Stimulated activated CD4-positive, alpha-beta T cell treated with anti-CD3 and anti-CD28 coated beads, Interleukin-12 subunit alpha, Interleukin-12 subunit beta, amount 100 ng/mL, for 24 hours (primary cell): ENCODE results near the gene ARHGEF2.
"Not testable (repeated sequence)": the region's sequence is repeated elsewhere in the genome, so short reads cannot be mapped to it uniquely, and the experiment has no call there.

Source experiments
- DNase-seq, 2 experiments: peaks; one replicate each; pipeline ENCODE4 v3.0.0-alpha.2; 2020; ENCODE audit warnings: low read depth in 2 of 2

Gene ARHGEF2

DNA sequence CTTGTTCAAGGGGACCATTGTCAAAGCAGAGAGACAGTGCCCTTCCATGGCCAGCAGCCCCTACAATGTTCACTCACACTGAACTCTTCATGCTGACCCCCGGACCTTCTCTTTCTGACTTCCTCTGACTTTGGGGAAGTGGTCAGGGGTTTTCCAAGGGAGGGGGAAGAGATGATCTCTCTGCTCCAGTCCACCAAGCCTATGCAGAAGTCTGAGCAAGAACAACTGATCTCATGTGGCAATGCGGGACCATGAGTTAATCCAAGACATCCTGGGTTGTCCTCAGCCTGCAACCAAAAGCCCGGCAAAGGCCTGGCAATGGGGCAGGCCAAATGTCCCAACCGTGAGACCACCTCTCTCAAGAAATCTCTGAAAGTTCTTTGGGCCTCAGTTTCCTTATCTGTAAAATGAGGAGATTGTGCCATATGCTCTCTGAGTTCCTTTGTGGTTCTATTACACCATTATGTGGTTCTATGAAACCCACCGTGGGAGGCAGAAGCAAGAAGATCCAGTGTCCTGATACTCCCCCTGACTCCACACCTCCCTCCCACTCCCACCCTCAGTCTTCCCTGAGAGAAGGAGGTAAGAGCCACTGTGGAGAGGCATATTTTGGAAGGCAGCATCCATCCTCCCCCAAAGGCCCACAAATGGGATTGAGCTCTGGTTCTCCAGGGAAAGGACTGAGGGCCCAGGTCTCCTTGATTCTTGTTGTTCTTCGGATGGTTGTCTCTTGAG lies 11.8 kb upstream of the ARHGEF2 start:
- DNase-seq = no peak

DNA sequence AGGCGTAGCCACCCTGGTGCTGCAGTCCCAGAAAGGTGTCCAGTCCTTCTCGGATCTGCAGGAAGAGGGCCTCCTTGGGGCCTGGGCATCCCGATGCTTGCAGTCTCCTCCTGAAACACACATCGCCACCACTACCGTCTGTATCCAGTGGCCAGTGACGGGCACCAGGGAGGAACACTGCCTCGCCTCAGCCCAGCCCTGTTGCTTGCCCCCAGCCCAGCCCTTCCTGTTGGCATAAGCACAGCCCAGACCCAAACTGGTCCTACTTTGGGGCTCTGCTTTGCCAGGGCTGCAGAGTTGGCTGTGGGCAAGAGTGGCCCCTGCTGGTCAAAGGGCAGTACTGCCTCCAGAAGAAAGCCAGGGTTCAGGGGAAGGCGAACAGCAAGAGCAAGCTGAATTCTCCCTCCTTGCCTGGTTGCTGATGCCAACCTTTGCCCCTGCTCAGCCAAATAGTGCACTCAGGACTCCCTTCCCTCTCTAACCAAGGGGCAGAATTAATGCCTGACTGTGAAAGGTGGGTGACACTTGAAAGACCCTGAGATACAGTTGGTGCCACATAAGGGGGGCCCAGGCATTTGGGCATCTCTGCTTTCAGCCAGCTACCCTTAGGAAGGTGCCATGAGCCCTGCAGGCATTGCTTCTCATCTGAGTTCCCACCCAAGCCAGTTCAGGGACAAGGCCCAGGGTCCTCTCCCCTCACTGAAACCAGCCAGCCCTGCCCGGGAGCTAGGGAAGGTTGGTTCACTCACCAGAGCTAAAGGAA lies 11.1 kb upstream of the ARHGEF2 start:
- DNase-seq = peak; percentile 59 to 65

DNA sequence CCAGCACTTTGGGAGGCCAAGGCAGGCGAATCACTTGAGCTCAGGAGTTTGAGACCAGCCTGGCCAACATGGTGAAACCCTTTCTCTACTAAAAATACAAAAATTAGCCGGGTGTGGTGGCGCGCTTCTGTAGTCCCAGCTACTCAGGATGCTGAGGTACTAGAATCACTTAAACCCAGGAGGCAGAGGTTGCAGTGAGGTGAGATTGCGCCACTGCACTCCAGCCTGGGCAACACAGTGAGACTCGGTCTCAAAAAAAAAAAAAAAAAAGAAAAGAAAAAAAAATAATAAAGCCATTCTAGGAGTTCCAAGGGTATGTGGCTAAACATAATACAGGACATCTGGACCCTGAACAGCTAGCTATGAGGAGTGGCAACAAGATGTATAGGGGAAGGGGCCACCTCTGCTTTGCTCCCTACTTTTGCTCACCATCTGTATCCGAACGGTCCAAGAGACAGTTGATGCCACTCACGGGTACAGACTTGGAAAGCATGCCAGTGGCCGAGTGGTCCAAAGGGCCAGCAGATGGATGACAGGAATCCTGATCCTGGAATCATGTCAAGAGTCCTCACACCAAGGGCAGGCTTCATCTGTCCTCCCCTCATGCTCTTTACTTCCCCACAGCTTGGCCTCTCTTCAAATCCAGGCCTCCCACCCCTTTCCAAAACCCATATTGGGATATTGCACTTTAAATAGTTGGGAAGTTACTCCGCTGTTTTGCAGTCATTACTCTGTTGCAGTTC lies 6.7 kb upstream of the ARHGEF2 start:
- DNase-seq = not testable (repeated sequence)

DNA sequence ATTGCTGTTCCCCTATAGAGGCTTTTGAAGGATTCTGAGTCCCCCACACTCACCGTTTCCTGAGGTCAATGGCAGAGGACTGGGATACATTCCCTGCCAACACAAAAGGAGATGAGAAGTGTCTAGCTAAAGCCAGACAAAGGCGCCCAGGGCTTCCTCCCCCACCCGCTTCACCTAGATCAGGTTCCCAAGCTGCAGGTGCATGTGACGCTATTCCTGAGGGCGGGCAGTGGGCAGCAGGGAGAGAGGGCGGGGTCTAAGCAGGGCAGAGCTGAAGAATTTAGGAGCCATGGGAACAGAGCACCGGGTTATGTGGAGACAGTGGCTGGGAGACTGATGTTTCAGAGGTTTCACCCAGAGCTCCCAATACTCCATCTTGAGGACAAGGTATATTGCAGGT lies 6.0 kb upstream of the ARHGEF2 start:
- DNase-seq = no peak

DNA sequence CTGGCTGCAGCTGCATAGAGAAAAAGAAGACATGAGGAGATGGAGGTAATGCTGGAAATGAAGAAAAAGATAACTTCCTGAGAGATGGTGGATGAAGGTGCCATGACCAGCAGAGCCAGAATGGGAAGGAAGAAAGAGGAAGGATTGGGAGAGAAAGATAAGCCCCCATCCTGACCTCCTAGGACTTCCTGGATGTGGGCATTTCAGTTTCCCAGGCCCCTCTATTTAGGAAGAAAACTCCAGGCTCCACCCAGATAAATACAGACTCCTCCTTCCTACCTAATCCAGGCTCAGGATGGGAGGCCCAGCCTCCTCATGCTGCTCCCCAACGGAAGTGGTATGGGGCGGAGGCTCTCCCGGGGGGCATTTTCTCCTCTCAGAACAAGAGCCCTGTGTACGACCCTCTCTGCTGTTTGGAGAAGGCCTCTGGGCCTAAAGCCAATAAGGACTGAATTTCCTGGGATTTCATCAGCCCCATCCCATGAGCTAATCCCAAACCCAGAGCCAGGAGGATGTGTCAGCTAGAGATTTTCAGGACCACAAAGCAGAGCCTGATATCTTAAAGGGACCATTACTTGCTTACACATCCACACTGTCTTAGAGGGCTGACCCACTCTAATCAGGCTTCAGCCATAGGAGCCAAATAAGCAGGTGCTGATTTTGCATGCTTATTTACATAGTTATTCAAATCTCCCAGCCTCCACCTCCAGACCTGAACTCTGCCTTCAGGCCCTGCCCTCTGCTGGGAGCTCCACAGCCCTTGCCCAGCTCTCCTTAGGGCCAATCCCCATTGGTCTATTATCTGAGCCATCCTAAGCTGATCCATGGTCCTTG lies 5.1 kb upstream of the ARHGEF2 start:
- DNase-seq = no peak

DNA sequence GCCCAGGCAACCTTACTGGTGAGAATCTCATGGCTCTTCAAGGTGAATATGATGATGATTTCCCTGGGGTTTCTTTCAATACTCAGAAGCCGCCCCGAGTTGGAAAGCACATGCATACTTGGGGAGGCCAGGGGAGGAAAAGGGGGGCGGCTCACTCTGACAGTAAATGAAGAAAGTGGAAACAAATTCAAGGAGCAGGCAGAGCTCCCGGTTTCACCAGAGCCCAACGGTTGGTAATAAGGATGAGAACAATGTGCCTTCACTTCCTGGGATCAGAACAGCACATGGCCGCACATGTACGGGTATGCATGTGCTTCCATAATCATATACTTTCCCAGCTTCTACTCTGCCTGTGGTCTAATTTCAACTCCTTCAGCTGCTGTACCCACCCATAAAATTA lies 3.8 kb upstream of the ARHGEF2 start:
- no peak for DNase-seq

DNA sequence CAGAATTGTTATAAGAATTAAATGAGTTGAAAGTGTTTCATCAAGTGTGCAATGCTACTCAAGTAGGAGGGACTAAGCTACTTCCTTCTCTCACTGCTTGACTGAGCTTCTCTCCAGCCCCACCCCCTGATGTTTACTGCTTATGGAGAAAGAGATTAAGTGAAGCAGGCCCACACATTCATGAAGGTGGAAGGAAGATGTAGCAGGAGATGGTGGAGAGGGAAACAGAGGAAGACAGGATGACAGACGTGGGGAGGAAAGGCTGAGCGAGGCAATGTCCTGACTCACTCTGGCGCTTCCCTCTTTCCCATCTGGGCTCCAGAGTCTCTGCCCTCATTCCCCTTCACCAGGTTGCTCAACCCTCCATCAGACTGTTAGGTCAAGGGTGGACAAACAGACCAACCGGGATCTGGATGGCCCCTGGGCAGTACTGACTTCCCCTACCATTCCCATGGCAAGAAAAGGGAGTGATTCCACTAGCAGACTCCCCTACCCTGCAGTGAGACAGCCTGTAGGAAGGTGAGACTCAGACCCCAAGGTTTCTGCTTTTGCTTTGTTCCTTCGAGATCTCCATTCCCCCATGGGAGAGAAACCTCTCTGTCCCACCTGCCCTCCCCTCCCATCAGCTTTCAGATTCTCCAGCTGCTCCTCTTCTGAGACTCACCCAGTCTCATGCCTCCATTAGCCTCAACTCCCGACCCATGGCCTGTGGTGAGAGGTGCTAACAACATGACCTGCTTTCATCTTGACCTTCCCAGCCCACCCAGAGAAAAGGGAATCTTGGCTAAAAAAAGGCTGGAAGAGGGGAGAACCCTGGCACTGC lies 3.1 kb upstream of the ARHGEF2 start:
- DNase-seq = no peak

DNA sequence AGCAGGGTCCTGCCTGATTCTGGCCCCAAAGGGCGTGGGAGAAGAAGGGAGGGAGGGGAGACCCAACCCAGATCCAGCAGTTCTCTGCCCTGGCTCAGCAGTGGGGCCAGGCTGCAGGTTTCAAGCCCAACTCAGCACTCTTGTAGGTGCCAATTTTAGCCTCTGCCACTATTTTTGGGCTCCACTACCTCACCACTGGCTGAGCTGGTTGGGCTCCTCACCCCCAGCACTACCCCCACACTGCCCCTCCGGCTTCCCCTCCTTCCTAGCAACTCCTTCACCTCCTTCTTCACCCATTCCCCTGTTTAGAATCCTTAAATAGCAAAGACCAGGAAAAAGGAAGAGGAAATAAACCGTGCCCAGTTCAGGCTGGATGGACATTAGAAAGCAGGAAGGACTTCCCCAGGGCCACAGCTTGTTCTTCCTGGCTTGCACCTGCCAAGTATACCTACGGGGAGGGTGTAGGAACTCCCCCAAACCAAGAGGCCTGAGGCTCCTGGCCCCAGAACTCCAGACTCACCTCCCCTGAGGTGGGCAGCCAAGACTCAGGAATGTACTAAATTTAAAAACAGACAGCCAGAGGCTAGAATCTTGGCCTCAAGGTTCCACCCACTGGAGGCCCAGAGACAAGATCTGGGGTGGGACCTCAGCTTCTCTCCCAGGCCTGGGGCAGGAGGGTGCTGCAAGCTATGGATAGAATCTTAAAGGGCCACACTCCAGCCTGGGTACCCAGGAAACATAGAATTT lies 1.4 kb upstream of the ARHGEF2 start:
- no peak for DNase-seq

DNA sequence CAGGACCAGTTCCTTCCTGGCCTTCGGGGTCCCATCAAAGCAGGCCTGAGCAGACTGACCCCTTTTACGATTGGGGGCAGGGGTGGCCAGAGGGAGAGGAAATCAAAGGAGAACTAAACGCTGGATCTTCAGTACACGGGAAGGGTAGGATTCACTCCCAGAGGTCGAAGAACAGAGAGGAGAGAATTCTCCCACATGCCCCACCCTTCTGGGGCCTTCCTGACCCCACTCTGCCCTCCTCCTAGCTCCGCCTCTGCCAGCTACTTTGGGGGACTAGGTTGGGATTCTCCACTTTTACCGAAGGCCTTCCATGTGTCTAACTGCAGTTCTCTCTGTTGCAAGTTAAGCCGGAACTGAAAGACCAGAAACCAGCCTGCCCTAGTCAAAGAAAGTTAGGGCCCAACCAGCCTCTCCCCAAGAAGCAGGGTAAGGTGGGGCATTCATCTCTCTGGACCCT lies 654 bp upstream of the ARHGEF2 start:
- DNase-seq = no peak

DNA sequence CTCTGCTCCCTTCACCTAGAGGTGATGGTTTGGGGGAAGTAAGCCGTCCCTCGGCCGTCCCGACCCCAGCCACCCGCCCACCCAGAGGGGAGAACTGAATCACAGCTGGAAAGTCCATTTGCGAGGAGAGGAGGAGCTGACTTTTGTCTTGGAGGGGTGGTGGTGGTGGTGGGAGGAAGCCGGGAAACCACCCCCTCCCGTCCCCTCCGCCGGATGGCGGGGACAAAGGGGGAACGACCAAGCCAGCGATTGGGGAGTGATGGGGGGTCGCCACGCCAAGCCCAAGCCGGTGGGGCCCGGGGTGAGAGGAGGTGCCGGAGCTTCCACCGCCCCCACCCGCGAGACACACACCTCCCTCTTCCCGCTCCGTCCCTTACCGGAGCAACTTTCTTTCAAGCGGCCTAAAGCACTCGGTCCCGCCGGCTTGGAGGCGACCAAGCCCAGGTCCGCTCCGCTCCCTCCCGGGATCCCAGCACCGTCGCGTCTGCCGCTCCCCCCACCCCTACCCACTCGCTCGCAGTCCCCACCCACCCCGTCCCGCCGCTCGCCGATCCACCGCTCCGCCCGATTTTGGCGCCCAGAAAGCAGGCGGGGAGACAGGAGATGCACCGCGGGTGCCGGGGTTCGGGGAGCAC lies 540 bp downstream of the ARHGEF2 start:
- DNase-seq = peak; percentile 39 to 70

DNA sequence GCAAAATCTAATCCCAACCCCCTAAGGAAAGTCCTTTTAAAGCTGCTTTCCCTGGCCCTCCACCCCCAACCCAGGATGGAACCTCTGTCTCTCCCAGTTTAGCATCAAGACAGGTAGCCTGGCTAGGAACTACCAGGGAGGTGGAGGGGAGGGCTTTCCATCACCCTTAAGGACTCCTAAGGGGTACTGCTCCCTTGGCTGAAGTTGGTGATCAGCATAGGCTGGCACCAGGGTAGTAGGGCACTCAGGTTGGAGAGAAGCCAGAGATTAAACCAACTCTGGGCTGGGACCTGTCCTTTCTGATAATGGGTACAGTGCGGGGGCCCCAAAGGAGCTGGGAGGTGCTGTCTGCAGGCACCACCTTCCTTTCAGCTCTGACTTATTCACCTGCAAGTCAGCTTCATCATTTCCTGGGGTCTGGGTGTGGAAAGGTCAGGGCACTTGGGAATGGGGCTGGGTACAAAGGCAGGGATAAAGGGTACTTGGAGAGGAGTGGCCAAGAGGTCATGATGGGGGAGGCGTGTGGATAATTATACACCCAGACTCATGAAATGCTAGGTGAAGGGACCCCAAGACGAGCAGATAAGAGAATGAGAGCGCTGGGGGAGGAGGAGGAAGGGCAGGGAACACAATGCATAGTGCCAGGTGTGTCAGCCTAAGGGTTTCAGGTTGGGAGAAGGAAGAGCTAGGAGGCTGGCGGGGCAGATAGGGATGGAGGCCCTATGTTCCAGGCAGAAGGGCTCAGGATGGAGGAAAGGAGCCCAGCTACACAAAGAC lies 1.2 kb downstream of the ARHGEF2 start:
- peak in 1 of 2 experiments; percentile 8 for DNase-seq

DNA sequence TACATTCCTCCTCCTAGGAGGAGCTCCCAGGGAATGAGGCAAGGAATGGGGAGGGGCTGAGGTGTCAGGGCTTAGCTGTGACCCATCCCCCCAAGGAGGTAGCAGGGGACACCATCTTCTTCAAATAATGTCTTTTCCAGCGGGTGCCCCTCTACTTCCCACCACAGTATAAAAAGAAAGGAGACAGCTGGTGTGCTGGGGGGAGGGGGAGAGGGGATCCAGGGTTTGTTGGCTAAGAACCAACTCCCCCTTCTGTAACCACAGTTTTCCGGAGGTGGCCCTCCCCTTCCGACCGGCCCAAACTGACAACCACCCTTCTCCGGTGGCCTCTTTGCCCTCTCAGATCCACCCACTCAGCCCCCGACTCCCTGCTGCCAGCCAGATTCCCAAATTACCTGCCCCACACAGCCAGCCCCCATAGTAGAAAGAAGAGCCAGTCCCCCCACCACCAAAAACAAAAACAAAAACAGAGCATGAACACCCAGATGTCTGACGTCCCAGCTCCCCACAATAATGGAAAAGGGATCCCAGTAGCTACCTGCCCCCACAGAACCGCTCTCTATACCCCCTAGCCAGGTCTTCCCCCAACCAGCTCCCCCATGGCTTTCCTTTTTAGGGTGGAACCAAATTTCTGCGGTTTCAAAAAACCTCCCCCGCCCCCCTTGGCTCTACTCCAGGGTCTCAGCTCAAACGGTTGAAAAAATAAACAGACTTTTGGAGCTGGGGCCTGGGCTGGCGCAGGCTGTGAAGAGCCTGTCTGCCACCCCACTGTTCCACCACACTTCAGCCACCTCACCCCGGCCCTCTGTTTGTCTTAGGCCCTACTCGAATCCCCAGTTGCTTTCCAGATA lies 2.1 kb downstream of the ARHGEF2 start:
- DNase-seq = peak in 1 of 2 experiments; percentile 53

DNA sequence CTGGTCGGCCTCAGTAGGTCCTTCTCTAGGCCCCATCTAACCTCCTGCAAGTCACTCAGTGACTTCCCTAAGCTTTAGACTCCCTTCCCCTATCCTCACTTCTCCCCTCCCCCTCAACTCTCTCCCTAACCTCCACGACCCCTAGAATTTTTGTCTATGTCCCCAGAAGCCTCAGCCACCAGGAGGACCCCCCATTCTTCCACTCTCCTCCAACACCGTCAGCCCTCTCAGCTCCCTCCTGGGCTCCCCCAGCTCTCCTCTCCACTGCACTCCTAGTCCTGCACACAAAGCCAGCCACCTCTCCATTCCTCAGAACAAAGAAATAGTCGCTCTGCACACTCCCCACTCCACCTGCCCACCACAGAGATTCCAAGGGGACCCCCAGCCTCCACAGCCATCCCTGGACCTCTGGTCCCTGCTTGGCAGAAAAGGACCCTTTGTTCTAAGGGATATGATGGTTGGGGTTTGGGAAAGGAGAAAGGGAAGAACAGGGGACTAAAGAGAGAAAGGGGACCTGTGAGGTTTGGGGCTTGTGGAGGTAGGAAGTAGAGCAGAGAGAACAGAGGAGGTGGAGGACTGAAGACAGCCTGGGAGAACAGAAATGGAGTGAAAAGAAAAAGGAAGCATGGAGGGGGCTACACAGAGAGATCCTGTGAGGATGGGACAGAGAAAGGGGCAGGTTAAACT lies 2.8 kb downstream of the ARHGEF2 start:
- DNase-seq = no peak

DNA sequence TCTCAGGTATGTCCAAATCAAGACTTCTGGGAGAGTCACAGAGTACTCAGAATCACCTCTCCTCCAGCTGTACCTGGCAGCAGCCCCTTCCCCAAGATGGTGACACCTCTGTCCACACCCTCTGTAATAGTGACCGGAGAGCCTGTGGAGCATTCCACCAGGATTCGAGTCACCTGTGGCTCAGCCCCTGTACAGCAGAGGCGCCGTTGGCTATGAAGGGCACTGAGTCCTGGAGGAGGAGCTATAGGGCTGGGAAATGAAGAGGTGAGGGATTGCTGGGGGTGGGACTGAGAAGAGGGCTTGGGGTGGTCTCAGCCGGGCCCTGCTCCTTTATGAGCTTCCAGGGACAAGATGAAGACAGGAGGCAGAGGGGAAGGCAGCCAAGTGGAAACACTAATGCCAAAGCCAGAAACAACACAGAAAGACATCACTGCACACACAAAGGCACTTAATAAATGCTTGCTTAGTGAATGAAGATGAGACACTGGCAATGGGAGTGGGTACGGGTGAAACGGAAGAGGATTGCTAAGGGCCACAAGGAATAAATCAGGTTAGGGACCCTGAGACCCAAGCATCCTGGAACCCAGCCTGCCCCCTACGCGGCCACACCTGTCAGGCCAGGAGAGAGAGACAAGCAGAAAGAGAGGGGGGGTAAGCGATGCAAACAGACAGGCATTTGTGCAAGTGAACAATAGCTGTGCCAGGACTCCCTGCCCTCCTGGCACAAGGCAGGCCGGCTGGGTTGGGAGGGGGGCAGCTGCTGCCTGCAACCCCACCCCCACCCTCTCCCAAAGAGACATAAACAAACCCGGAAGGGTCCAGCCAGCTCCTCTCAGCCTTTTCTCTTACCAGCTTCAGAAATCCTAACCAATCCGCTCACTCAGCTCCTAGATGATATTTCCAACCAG lies 3.9 kb downstream of the ARHGEF2 start:
- DNase-seq = no peak

DNA sequence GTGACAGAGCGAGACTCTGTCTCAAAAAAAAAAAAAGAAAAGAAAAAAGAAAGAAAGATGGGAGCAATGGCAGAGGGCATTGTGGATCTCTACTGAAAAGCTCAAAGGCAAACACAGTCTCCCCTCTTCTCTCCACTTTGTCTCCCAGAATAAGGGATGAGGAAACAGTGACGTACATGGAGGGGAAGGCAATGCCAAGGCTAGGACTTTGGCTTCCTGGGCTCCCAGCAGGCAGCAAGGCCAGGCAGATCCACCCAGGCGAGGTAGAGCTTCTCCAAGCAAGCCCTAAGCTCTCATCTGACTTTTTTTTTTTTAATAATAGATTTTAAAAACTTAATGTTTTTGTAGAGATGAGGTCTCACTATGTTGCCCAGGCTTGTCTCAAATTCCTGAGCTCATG lies 4.6 kb downstream of the ARHGEF2 start:
- no peak for DNase-seq
